Upper lobe of left lung (tissue), 4 donors: Measurements from ENCODE around the gene PRPS1L1.

Experiments
- CTCF ChIP-seq, 6 experiments: fragments of 450-650 bp in 4 of 6; fragments of 200-600 bp in 2 of 6; sonication (generic) in 2 of 6; IDR thresholded peaks; one replicate each; pipeline ENCODE4 v1.5.1; 2016 to 2019; ENCODE audit warnings: antibody characterized with exemption in 6 of 6
- EP300 ChIP-seq, 4 donors: sonication (generic); formaldehyde crosslinking; IDR thresholded peaks; one replicate each; pipeline ENCODE4 v1.5.1; 2017; ENCODE audit warnings: antibody characterized with exemption in 4 of 4, control low read depth in 2 of 4
- POLR2A ChIP-seq, 4 donors: fragments of 450-650 bp; IDR thresholded peaks; one replicate each; pipeline ENCODE4 v1.5.1; 2016 to 2017; ENCODE audit warnings: antibody characterized with exemption in 4 of 4, mild to moderate bottlenecking in 2 of 4
- POLR2AphosphoS5 ChIP-seq, 2 donors: sonication (generic); formaldehyde crosslinking; IDR thresholded peaks; one replicate each; pipeline ENCODE4 v1.5.1; 2017; ENCODE audit warnings: antibody characterized with exemption in 2 of 2

GRCh38 chr7:17990761-17991160 is 36.9 kb downstream of the PRPS1L1 start:
- TF ChIP-seq POLR2A (IDR thresholded peaks at IDR 0.05), result no peak
- TF ChIP-seq EP300 (IDR thresholded peaks at IDR 0.05), result no peak
- no peak for TF ChIP-seq POLR2AphosphoS5 (IDR thresholded peaks at IDR 0.05)
- TF ChIP-seq CTCF (IDR thresholded peaks at IDR 0.05), result no peak
